GM18861 (cell line): Measurements from ENCODE around the gene CFAP92.

Experiments
- ATAC-seq: cut with Tn5 transposase; IDR thresholded peaks from one replicate; pipeline ENCODE4 v1.9.1; 2021; ENCODE audit not compliant: unreplicated experiment

The CFAP92 gene

DNA sequence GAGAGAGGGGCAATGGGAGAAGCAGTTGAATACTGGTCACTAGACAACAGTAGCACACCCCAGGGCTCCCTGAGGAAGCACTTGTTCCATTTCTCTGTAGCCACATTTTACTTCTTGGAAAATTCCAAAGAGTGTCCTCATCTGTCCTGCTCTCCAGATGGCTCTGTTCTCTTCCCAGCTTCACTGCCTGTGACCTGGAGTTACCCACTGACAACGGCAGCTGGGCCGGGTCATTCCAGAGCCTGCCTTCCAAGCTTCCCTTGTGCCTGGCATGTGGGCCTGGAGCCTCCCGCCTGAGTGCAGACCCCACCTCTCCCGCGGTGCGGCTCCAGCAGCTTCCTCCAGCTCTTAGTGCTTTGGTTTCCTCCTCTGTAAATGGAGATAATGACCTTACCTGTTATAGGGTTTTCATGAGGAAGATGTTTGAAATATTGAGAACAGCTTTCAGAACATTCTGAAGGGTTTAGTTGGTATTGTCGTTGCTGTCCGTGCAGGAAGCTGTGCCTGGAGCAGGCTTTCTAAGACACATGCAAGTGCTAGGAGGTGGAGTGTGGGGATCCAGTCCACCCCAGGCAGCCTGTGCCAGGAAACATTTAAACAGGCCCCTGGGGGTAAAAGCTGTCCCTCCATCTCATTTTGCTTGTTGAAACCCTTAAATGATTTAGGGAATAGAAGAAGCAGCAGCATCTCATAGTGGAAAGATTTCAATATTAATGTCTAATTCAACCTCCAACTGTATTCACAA lies 32.0 kb upstream of the CFAP92 start:
- ATAC-seq, result no peak

DNA sequence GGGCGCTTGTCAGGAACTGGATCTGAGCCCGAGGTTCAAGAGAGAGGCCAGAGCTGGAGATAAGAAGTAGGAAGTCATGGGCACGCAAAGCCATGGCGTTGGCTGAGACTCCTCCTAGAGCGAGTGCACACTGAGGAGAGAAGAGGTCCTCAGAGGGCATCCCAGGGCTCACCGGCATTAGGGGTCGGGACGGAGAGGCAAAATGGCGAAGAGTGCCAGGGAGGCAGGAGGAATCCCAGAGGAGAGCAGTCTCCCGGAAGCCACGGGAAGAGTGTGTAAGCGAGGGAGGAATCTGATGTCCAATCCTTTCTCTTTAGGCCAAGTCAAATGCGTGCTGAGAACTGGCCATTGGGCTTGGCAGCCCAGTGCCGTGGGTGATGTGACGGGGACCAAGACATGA lies 31.2 kb upstream of the CFAP92 start:
- ATAC-seq, result no peak

DNA sequence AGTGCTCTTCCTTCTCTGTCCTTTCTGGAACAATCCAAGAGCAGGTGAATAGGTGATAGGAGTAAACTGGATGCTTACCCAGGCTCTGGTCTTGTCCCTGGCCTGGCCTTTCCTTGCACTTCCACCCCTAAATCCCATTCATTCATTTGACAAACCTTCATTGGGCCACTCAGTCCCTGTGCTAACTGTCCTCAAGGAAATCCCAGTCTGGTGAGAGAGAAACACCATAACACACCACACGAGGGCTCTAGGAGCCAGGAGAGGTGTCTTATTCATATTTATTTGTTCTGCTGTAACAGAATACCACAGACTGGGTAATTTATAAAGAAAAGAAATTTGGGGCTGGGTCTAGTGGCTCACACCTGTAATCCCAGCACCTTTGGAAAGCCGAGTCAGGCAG lies 30.0 kb upstream of the CFAP92 start:
- no peak for ATAC-seq

DNA sequence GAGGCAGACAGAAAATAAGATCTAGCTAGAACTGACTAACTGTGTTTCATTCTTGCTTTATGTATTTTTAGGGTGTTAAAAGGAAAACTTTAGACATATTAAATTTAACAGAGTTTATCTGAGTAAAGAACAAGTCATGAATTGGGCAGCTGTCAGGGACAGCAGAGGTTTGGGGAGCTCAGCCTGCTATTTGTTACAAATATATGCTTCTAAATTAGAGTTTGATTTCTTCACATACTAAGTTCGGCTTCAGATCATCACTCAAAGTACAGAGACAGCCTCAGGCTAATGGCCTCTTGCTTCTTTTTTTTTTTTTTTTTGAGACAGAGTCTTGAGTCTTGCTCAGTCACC lies 29.1 kb upstream of the CFAP92 start:
- no peak for ATAC-seq

DNA sequence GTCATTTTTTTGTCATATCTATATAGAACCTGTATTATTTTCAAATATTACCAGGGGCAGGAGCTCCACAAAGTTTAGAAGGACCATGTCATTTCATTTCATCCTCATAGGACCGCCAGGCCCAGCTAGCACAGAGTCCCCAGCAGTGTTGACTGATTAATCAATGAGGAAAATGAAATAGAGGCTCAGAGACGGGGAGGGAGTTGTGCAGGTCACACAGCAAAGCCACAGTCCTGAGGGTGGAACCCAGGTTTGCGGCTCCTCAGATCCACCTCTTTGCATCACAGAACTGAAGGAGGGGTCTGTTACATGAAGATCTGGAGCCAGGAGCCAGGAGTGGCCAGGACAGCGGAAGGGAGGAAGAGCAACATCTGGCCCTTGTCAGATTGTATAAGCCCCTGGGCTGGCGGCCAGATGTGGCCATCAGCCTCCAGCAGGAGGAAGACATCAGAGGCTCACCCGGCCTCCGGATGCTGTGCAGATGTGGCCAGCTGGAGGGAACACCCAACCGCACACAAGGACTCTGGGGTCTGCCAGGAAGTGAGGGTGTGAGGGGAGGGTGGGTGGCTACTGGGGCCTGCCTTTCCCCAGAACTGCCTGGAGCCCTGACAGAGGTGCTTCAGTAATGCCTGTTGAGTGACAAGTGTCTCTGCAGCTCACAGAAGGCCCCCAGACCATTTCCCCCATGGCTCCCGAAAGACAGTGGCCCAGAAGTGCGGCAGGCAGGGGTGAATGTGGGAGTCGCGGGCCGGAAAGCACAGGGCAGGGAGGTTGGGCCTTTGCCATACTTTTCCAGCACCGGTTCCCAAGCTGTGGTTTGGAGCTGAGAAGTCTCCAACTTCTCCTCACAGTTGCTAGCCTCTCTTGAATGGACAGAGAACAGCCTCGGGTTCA lies 28.5 kb upstream of the CFAP92 start:
- ATAC-seq, result no peak

DNA sequence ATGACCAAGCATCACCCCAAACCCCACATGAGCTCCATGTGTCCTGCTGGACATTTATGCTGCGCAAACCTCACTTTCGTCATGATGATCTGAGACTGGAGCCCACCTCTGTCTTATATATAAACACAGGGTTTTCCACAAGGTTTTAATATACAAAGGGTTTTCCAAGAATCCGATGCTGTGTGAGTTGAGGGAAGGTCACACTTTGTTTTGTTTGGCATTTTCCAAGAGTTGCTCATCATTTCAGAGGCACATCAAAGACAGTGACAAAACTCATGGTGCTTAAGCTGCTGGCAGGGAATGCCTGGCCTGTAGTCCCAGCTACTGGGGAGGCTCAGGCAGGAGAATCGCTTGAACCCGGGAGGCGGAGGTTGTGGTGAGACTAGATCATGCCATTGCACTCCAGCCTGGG lies 27.3 kb upstream of the CFAP92 start:
- no peak for ATAC-seq

DNA sequence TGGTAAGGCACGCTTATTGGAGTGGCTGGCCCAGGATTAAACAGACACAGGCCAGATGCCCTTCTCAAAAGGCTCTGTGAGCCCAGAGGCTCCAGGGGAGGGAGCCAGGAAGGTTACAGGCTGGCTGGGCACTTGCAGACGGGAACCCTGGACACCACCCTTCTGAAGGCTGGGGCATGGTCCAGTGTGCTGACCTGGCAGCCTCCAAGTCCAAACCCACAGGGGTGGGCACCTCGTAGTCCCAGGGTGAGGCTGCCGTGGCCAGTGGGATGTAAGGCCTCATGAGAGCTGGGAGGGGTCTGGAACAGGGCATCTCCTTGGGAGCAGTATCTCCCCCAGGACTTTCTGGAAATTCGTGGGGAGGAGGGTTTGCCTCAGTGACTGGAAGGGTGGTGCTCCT lies 26.8 kb upstream of the CFAP92 start:
- no peak for ATAC-seq

DNA sequence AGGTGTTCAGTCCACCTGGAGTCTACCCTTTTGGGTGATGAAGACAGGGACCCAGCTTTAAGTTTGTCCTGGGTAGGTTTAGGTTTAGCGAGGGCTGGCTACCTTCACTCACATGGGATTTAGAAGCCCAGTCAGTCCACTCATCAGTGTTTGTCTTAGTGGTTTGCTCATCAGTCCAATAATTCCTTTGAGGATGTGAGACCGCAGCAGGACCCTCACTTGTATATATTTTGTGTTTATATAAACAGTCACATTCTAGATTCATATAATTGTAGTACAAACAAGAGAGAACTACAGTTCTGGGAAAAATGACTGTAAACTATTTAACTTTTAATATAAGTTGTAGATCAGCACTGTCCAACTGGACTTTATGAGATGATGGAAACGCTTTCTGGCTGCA lies 25.4 kb upstream of the CFAP92 start:
- ATAC-seq, result no peak

DNA sequence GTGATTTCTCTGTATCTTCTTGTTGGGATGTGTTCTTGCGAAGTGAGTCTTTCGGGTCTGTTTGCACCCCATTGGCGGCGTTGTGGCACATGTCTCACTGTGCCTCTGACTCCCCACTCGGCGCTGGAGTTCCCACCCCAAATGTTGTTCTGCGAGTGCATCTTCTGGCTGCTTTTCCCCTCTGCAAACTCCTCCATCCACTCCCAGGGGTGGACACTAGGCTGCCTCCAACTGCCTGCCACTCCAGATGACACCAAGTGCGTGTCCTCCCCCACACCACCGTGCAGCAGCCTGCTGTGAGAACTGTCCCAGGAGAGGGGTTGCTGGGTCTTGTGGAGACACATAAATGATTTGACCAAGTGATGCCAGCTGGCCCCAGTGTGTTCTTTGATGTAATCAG lies 24.9 kb upstream of the CFAP92 start:
- ATAC-seq, result no peak

DNA sequence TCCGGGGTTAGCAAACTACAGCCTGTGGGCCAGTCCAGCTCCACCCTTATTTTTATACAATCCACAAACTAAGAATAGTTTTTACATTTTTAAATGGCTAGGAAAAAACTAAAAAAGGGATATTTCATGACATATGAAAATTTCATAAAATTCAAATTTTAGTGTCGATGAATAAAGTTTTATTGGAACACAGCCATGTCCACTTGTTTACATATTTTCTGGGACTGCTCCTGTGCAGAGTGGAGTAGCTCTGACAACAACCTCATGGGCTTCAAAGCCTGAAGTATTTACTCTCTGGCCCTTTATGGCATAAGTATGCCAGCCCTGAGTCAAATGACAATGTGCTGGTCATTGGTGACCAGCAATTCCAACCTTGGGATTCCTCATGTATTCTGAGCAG lies 24.4 kb upstream of the CFAP92 start:
- ATAC-seq, result no peak

DNA sequence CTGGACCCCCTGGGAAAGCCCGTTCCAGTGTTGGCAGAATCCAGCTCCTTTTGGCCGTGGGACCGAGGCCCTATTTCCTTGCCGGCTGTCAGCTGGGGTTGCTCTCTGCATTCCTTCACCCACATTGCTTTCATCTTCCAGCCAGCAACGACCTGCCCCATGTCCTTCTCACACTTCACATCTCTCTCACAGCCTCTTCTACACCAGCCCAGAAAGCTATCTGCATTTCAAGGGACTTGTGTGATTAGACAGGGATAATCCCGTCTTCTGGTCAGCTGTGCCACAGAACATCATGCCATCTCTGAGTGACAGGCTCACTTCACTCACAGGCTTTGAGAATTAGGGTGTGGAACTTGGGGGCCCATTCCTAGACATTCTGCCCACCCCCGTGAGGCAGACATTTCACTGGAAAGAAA lies 23.6 kb upstream of the CFAP92 start:
- no peak for ATAC-seq

DNA sequence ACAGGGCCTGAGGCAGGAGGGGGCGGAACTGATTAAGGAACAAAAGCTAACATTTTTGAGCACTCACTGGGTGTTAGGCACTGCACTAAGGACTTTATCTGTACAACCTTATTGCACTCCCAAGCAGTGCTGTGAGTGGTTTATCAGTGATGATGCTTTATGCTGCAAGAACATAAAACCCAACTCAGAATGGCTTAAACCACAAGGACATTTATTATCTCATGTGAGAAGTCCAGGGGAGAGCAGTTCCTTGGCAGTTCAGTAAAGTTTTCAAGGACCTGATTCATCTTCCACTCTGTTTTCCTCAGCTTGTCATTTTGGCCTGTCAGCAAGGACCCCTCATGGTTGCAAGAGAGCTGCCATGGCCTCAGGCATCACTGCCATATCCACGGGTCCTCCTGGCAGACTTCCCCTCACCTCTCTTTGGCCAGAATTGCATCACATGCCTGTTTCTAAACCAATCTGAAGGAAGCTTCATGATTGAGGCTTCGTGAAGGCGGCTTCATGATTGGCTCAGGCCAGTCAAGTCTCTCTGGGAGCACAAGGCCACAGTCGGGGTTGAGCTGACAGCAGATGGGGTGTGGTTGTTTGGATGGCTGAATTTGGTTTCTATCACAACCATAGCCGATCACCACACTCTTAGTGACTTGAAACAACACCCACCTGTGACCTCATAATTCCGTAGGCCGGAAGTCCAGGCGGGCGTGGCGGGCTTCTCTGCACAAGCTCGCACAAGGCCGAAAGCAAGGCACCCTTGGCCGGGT lies 23.0 kb upstream of the CFAP92 start:
- ATAC-seq, result no peak

DNA sequence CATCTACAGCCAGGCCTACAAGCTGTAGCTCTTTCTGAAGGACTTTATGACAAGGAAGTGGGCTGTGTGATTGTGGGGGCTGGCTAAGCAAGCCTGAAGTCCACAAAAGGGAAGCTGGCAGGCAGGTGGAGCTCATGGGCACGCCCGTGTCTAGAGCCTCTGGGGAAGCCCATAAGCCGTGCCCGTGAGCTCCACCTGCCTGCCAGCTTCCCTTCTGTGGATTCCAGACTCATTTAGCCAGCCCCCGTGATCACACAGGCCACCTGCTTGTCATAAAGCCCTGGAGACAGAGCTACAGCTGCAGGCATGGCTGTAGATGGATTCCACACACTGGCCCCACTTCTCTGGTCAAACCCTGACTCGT lies 22.5 kb upstream of the CFAP92 start:
- no peak for ATAC-seq

DNA sequence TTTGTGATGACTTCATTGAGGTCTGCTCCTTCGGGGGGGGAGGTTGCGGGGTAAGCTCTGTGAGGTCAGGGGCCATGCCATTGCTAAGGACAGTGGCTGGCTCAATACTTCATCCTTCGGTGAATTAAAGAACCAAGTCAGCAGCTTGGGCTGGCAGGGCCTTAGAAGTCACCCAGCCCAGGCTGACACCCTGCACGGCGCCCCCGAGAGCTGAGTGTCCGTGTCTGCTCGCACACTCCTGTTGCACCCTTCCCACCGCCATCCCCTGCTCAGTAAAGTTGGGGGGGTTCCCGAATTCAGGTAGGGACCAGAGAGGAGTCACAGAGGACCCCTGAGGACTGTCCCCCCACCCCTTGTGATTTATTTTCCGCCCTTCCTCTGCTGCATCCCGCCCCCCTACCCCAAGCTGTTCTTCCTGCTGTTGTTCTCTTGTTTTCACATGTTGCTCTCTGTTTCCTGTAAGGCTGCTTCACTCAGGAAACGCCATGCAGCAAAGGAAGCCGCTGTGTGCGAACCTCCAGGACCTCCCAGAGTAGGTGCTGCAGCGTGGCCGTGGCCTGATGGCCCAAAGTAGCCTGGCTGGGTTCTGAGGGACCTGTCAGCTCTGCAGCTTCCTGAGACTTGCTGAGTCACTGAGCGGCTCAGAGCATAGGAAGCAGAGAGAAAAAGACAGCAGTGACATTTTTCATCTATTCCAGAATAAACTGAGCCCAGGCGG lies 21.7 kb upstream of the CFAP92 start:
- no peak for ATAC-seq

DNA sequence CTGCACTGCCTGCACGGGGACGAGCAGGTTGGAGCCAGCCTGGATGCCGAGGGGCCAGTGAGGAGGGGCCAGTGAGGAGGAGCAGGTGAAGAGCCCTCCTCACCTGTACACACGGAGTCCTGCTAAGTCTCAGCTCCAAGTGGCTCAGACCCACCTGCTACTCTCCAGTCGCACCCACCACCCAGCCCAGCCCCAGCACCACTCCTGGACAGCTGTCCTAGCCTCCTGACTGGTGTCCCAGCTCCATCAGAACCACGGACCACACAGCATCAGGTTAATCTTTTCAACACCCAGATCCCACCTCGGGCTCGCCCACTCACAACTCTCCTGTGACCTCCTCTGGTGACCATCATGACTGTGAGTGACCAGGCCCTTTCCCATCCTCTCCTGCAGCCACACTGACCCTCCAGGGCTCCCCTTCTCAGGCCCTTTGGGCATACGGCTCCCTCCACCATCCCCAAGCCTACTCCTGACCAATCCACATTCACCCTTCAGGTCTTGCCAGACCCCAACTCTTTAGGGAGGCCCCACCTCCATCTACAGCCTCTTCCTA lies 21.0 kb upstream of the CFAP92 start:
- no peak for ATAC-seq

DNA sequence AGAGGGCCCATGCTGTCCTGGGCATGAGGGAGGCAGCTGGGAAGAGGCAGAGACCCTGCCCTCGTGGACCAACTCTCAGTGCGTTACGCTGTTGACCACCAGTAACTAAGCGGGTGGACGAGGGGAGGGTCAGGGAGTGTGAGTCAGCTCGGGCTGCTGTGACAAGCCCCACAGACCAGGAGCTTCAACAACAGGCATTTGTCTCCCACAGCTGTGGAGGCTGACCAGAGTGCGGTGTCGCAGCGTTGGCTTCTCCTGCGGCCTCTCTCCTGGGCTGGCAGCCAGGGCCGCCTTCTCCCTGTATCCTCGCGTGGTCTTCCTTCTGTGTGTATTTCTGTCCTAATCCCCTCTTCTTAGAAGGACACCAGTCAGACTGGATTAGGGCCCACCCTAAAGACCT lies 20.3 kb upstream of the CFAP92 start:
- ATAC-seq, result no peak

DNA sequence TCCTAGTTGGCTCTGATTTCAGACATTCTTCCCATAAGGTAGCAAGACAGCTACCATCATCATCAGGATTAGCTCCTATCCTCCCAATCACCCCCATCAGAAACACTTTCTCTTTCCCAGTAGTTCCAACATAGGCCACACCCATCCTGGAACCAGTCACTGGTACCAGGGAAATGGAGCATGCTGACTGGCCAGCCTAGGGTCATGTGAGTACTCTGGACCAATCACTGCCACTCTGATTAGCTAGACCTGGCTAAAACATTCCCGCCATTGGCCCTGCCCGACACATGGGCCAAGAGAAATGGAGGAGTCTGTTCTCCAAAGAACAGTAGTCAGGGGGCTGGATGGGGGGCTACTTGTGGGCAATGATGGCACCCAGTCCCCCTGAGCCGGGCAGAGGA lies 19.6 kb upstream of the CFAP92 start:
- ATAC-seq, result no peak

DNA sequence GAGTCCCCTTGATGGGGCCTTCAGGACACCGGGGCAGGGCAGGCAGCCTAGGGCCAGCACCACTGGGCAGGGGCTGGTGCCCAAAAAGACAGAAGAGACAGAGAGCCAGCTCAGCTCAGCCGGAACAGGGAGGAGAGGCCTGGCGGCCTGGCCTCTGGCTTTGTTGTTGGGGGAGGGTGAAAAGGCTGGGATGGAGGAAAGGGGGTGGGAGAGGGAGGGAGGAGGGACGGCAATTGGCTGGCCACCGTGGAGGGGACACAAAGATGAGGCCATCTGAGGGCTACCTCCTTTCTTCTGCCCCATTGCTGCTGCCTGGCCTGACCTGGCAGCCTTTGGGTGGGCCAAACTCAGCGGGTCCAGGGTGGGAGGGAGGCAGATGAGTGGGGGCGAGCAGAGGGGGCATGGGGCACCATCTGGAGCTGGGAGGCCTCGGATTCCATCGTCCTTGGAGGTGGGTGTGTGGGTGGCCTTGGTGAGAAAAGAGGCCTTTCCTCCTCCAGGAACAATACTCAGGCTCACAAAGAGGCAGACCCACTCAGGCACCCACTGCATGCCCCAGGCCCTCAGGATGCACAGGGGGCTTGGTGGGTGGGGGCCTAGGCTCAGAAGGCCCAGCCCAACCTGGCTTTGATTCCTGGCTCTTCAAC lies 16.6 kb upstream of the CFAP92 start:
- ATAC-seq, result no peak

DNA sequence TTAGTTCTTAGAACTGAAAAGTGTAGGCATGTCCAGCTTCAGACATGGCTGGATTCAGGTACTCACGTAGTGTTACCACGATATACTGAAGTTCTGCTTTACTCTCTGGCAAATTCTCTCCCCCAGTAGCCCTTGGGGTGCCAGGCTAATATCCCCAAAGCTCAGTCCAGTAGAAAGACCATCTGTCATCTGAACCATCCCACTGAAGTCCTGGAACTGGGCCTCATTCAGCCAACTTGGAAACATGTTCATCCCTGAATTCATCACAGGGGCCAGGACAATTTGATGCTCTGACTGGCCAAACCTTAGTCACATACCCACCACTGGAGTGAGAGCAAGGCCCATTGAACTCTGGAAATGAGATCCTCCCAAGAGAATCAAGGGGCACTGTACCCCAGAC lies 15.4 kb upstream of the CFAP92 start:
- ATAC-seq, result no peak

DNA sequence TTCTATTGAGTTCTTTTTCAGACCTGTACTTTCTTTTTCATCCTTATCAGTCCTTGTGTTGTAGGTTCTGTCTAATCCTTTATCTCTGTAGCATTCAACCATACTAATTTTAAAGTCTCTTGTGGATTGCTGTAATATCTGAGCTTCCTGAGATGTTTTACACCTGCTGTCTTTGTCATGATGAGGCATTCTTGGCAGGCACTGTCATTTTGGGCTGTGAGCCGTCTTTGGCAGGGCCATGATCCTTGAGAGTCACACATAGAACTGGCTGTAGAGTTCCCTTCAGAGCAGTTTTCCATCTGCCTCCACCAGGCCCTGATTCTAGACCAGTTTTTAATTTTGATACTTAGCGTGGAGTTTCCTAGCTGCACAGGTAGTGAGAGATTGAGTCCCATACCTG lies 13.9 kb upstream of the CFAP92 start:
- ATAC-seq, result no peak
